C4-2B (cell line): Measurements from ENCODE around the gene MYO15B.

Experiments
- ZFX ChIP-seq: fragments of 450-650 bp; IDR thresholded peaks from 2 replicates; pipeline ENCODE4 v1.6.1; 2017
- TF ChIP-seq, protein P1 (sequence below): fragments of 450-650 bp; conservative IDR thresholded peaks from 2 replicates; pipeline ENCODE4 v1.5.1; 2017; ENCODE audit warnings: mild to moderate bottlenecking

GRCh38 chr17:75638893-75639292 is 51.3 kb downstream of the MYO15B start:
- TF ChIP-seq, protein P1, sequence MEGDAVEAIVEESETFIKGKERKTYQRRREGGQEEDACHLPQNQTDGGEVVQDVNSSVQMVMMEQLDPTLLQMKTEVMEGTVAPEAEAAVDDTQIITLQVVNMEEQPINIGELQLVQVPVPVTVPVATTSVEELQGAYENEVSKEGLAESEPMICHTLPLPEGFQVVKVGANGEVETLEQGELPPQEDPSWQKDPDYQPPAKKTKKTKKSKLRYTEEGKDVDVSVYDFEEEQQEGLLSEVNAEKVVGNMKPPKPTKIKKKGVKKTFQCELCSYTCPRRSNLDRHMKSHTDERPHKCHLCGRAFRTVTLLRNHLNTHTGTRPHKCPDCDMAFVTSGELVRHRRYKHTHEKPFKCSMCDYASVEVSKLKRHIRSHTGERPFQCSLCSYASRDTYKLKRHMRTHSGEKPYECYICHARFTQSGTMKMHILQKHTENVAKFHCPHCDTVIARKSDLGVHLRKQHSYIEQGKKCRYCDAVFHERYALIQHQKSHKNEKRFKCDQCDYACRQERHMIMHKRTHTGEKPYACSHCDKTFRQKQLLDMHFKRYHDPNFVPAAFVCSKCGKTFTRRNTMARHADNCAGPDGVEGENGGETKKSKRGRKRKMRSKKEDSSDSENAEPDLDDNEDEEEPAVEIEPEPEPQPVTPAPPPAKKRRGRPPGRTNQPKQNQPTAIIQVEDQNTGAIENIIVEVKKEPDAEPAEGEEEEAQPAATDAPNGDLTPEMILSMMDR, result no peak
- no peak for TF ChIP-seq ZFX
